ENCODE measurements around the gene LPO.

LPO gene

DNA sequence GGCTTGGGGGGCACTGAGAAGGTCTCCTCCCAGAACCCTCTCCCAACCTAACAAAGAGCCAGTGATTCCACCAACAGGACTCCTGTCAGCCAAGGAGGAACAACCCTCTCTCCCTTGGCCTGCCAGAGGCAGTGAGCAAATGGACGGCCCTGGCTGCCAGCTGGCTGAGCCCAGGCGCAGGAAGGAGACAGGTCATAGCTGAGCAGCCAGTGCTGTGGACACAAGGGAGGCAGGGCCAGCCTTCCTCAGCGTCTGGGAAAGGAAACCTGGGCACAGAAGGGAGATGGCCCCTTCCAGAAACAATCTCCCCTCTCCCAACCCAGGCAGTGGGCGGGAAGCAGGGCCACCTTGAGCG is 40.3 kb downstream of the LPO start:
- no peak for DNase-seq

- peak; percentile 73 for DNase-seq
Measured at GRCh38 chr17:58279016-58279711, 40.8 kb downstream of the LPO start.

- DNase-seq: no peak
Measured at GRCh38 chr17:58279736-58280479, 41.5 kb downstream of the LPO start.

DNA sequence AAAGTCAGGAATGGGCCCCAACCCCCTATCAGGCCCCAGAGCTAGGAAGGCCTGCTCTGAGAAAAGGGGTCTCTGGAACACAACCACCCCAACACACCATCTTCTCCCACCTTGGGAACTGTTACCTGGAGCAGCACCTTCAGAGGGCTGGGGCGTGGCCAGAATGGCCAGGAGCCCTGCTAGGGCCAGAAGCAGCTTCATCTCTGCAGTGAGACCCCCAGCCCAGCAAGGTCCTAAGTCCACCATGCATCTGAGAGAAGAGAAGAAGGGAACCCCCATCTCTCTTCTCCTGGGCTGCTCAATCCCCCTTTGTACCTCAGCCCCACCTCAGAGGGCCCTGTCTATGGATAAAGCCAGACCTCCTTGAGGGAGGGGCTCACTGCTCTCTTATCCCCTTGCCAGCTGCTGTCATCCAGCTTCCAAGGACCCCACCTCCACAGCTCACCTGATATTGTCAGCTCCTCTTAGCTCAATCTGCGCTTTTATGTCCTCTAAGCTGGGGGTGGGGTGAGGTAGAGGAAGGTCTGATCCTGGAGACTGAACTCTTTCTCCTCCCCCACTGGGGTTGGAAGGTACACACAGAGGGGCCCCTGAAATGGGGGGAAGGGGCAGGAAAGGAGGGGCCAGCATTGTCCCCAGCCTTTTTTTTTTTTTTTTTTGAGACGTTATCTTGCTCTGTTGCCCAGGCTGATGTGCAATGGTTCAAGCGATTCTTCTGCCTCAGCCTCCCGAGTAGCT is 42.3 kb downstream of the LPO start, which contains the start of gene MPO:
Gene MPO, minus strand, starts transcription at position 456 of the 738 bp plus-strand sequence. Its CDS starts 177 bp downstream, at position 279.
- DNase-seq: no peak

DNA sequence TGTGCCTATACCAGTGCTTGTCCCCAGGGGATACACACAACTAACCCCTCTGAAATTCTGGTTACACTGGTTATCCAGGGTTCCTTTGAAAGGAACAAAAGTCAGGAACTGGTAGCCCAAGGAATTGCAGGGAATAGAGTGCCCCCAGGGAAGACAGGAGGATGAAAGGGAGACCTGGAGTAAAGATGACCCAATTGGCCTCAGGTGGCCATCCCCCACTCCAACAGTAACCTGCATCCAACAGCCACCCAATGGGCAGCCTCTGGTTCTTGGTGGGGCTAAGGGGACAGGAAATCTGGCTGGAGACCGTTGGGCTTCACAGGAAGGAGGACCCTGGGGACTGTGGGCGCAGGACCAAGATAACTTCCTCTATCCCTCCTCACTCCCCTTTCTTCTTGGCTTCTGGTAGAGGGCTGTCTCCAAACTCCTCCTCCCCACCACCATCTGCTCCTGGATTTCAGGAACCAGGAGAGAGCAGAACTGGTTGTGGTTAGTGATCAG is 43.2 kb downstream of the LPO start:
- DNase-seq: no peak

GRCh38 chr17:58282442-58282841 is 44.1 kb downstream of the LPO start:
- DNase-seq: no peak

DNA sequence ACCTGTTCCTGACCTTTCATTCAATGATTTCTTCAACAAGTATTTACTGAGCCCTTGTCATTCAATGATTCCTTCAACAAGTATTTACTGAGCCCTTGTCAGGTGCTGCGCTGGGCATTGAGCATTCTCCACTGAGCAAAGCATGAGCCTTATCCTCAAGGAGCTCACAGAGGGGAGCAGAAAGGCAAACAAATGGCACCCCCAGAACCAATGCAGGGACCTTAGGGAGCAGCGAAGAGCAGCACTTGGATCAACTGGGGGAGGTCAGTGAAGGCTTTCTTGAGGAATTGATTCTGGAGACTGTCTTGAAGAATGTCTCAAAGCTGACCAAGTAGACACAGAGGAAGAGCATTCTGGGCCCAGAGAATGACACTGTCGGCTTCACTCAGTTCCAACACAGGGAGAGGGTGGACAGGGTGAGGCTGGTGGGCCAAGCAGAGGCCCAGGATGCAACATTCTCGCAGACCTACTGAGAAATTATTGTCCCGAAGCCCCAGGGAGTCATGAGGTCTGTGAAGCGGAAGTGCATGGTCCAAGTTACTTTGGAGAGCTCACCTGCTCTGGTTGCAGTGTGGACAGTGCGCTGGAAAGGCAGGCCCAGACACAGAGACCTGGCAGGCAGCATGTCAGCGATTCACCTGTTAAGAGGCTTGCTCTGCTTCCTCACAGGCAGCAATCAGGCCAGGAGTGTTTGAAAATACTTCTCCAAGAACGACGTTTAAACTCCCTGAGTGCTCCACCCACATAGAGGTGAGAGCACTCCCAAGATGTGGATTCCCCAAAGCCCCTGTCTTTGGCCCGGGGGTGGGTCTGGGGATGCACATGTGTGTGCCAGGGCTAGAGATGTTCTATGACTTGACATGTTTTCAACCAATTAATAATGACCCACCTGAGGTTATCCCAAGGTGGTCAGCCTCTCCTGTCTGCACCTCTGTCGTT is 45.6 kb downstream of the LPO start:
- no peak for DNase-seq

GRCh38 chr17:58284613-58285421 is 46.4 kb downstream of the LPO start:
- DNase-seq: no peak

DNA sequence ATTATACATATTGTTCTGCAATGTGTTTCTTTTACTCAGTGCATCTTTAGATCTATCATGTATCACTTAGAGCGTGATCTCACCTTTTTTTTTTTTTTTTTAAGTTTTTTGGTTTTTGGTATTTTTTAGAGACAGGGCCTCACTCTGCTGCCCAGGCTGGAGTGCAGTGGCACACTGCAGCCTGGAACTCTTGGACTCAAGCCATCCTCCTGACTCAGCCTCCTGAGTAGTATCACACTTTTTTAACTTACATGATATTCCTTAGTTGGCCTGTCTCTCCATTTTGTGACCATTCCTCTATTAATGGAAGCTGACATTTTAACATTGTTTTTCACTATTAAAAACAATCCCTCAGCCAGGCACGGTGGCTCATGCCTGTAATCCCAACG is 47.0 kb downstream of the LPO start:
- DNase-seq: no peak

GRCh38 chr17:58289869-58290268 is 51.5 kb downstream of the LPO start:
- DNase-seq: no peak

GRCh38 chr17:58291246-58291645 is 52.9 kb downstream of the LPO start:
- DNase-seq: no peak

- DNase-seq: no peak
Measured at GRCh38 chr17:58294034-58294433, 55.6 kb downstream of the LPO start.

DNA sequence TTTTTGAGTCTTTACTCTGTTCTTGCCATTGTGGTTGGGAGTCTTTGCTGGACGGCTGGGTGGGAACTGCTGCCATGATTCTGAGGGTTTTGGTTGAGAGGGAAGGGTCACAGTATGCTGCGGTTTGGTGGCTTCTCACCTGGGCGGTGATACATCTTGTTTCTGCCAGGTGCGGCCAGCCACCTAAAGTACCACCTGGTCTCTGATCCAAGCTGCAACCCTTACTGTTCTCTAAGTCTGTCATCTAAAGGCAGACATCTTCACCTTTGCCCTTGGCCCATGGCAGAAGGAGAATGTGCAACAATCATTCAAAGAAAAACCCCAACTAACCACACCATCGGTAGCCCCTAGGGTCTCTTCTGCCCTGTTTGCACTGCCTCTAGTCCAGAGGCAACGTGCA is 62.0 kb downstream of the LPO start:
- no peak for DNase-seq

DNA sequence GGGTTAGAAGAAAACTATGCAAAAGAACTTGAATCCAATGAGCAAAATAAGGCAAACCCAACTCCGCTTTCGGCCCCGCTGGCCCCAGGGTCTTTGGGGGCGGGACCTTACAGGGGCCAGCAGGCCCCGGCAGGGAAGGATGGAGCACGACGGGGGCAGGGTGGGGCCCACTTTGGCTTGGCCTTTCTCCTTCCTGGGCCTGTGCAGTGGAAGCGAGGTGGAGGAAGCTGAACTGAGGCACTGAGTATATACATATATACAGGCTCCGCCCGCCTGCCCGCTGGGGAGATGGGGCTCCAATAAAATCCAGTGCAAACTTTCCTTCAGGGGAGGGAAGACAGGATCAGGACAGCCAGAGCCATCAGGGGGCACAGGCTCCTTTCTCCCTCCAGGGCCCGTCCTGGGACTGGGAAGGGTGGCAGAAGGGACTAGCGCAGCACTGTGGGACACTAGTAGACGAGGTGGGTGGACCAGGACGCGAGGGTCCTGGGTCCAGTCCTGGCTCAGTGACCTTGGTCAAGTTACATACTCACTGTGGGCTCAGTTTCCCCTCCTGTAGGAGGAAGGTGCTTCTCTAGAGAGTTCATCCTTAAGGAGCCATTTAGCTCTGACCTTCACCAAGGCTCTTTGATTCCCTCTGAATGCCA is 63.2 kb downstream of the LPO start:
- no peak for DNase-seq

DNA sequence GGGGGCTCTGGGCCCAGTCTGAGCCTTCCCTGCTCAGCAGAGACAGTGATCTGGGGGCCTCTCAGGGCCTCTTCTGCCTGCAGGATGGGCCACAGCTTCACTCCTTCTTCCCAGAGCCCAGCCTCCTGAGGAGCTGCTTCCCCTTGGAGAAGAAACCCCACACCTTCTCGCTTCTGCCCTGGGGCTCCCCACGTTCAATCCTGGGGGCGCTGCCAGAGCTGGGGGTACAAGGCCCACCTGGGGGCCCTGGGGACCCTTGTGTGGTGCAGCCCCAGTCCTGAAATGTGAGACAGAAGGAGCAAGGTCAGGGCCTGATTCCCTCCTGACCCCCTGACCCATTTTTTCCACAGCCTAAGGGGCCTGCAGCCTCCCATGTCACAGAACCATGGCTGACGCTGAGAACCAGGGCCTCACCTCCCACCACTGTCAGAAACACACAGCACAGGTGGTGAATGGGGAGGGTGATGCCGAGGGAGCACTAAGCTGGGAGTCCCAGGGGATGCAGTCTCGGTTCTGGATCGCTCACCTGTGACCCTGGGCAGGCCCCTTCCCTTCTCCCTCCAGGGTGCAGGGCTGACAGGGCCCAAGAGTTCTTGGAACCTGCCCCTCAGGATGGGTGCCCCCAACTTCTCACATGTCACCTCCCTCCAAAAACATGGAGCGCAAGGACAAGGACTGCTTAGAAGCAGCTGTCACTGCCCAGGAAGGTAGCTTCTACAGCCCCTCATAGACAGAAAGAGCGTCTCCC is 64.0 kb downstream of the LPO start:
- DNase-seq: no peak

DNA sequence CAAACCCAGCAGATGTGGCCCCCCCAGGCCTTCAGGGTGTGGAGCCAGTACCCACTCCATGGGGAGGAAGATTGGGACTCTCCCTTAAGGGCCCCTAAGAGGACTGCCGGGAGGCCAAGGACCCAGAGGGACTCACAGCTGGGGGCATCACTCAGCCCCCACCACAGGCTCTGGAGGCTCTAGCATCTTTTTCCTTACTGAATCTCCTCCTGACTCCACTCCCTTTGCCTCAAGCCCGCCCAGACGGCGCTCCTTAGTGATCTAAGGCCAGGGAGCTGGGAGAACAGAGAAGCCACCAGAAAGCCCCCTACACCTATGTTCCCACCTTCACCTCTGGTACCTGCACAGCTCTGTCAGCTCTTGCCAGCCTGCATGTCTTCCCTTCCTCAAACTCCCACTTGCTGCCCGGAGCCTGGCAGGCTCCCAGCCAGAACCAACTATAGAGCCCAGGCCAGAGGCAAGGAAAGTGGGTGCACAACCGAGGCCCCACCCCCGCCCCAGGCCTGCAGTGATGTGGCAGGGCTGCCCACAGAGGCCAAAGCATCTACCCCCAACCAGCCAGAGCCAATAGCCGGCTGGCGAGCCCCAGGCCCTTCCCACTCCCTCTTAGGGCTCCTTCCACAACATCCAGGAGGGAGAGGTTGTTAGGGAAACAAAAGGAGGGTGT is 64.7 kb downstream of the LPO start:
- no peak for DNase-seq

- peak; percentile 28 for DNase-seq
Measured at GRCh38 chr17:58303971-58304749, 65.8 kb downstream of the LPO start.

DNA sequence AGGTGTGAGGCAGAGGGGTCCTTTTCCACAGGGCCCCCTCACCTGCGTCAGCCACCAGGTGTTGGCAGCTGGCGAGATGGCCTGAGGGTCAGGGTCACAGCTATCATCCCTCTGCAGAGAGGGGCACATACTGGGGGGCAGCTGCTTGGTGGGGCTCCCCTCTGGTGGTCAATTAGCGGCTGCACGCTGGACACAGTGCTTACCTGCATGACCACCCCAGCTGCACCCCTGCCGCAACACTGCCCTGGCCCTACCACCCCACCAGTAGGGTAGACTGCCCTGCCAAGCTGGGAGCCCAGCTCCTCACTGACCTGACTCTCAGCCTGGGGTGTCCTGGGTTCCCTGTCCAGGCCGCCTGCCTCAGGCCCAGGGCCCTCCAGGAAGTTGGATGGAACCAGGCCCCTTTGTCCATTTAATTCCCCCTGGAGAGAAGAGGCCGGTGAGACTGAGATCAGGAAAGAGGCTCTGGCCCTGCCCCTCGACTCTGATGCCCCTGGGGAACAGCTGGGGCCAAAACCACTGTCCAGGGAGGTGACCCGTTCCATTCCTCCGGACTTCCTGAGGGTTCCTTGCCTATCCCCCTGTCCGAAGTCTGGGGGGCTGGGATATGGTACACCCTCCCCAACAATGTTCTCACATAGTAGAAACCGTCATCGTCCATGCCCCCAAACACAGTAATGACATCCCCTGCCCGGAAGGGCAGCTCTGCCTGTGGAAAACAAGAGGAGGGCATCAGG is 66.5 kb downstream of the LPO start:
- DNase-seq: no peak

All from right kidney (tissue), 1 donor.